SIG-M5 treated with dmso at 0.1 percent for 504 hours (cell line): Measurements from ENCODE around the gene CCDC146.
"Not testable (repeated sequence)": the region's sequence is repeated elsewhere in the genome, so short reads cannot be mapped to it uniquely, and the experiment has no call there.

Source experiments
- DNase-seq: peaks from one replicate; lab custom pipeline; 2025; ENCODE audit not compliant: unreplicated experiment; lab: John Stamatoyannopoulos, UW

The CCDC146 gene

DNA sequence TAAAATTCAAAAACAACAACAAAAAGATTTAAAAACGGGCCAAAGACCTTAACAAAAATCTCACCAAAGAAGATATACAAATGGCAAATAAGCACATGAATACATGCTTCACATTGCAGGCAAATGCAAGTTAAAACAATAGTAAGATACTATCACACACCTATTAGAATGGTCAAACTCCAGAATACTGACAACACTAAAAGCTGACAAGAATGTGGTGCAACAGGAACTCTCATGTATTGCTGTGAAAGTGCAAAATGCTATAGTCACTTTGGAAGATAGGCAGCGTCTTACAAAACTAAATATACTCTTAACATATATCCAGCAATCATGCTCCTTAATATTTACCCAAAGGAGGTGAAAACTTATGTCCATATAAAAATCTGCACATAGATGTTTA, 16.3 kb downstream of the CCDC146 start:
- DNase-seq: not testable (repeated sequence)

DNA sequence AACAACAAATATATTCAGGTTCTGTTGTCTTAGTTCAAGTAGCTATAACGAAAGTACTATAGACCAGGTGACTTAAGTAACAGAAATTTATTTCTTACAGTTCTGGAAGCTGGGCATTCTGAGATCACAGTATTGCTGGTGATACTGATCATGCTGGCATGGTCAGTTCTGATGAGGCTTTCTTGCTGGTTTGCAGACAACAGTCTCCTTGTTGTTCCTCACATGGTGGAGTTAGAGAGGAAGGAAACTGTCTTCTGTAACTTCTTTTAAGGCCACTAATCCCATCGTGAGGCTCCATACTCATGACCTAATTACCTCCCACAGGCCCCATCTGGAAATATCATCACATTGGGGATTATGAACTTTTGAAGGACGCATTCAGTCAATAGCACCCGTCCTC, 17.9 kb downstream of the CCDC146 start:
- not testable (repeated sequence) for DNase-seq

DNA sequence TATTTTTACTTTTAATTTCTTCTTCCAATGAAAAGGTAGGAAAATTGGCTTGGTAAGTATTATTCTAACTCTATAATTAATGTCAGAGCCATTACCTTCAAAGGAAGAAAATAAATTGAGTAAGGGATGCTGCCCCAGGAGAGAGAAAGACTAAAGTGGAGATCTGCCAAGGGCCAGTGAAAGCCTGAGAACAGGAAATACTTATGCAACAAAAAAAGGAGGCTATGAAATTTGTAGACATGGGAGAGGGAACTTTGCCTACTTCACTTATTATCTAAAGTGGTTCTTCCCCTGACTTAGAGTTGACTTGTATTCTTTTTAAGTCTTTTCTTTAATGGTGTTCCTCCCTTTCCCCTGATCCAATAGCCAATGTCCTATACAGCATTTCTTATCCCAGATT, 29.8 kb downstream of the CCDC146 start:
- DNase-seq: peak; percentile 11

DNA sequence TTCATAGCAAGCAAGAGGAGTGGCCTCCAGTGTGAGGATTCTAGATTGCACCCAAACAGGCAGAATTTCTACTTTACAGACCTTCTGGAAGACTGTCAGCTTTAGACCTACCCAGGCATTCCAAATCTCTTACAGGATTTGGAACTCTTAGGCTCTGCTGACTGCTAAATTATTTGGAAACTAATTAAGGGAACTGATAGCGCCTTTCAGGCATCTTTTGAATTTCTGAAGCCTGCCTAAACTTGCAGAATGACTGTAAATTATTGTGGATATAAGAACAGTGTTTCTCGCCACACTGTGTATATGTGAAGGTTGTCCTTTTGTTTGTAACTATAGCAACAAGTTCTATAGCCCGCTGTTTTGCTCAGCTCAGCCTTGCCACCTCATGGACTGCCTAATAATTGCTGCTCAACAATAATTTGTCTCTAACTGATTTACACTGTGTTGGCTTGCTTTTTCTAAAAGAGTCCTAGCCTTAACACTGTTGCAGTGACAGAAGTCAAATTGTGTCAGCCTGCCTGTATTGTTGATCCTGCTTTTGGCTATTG, 32.6 kb downstream of the CCDC146 start:
- not testable (repeated sequence) for DNase-seq

DNA sequence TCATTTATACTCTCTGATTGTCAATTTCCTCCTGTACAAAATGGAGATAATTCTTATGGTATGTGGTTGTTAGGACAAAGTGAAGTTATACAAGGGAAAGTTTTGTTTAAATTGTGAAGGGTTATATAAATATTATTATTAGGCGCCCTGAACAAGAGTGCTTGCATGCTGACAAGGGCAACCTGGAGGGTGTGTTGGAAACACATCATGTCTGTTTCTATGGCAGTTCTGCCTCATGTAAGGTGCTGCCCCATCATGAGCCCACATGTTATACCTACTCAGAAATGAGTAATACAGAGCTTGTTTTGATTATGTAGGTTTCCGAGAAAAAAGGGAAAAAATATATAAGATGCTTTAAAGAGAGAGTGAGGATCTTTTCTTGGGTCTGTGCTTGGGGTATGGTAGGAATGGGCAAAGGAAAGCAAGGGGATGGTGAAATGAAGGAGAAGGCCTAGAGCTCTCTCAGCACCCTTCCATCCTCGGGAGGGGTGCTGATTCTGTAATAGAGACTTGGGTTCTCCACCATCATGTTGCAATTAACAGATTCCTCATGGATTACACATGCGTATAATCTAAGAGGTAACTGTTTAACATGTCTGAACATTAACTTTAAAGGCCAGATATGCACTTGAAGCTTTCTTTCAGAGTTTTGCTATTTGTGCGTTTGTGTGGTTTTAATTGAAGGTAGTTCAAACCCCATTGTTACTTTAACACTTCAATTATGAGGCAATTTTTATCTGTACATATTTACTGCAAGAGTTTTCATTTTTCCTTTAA, 33.4 kb downstream of the CCDC146 start:
- DNase-seq: not testable (repeated sequence)

DNA sequence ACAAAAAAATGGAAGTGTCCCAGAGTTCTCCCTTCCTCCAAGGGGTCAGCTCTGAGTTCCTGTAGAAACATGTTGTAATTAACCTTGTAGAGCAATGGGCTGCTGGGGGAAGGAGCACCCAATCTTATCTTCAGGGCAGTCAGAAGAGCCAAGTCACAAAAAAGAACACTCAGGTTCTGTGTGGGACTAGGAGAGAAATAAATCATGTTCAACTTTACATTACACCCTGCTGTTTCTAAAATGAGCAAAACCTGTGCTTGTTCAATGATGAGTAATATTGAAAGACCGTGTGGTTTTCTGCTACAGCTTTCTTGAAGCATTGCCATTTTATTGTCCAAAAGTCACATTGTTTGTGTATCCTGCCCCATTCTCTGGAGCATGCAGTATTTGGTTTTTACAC, 34.6 kb downstream of the CCDC146 start:
- not testable (repeated sequence) for DNase-seq

DNA sequence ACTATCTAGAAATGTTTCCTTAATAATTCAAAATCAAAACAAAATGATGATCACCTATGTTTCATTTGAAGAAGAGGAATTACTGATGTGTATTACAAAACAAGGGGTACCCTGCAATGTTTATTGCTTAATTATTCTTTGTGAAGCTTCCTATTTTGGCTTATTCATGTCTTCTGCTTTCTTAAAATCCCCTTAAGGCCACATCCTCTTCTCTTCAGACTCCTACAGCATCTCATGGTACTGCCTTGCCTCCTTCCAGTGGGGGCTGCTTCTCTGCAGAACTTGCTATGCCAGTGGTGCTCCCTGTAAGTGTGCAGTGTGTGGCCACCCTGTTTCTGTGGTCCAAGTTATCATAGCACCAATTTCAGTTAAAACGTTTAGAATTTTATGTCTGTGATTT, 35.0 kb downstream of the CCDC146 start:
- DNase-seq: peak; percentile 92

DNA sequence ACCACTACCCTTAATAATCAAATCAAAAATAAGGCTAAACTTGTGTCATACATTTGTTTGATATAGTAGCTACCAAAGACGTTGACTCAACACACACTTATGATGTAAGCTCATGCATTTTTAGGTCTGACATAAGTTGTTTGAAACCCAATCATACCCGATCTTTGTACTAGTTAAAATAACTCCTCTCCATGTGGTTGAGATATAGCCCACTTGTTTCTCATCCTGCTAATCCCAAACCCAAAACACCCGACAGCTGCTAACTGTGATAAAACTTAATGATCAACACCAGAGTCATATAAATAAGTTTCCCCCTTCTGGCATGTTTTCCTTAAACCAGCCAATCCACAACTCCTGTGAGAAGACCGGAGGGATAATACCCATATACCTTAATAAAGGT, 48.7 kb downstream of the CCDC146 start:
- DNase-seq: not testable (repeated sequence)

DNA sequence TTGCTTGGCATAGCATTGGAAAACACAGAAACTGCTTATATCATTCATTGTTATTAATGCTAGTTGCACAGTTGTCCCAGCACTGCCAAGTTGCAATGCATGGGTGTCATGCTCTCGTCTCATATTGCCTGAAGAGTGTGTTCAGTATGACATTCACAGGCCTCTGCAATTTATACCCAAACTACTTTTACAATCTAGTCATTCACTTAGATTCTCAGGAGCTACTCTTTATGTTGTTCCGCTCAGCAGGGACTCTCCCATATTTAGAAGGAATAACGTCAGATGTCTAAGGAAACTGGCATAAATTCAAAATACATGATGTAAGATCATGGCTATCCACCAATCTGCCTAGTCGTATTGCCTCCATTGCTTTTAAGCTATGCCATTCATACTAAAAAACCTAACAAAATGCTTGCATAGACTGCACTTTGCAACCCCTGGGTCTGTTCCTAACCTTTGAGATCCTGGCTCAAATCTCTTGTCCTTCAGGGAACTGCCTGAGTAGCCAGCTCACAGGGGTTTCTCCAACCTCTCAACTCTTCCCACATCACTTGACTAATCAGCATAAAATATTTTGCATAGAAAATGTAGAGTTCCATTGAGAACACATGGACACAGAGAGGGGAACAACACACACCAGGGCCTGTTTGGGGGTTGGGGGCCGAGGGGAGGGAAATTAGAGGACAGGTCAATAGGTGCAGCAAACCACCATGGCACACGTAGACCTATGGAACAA, 50.2 kb downstream of the CCDC146 start:
- DNase-seq: not testable (repeated sequence)

DNA sequence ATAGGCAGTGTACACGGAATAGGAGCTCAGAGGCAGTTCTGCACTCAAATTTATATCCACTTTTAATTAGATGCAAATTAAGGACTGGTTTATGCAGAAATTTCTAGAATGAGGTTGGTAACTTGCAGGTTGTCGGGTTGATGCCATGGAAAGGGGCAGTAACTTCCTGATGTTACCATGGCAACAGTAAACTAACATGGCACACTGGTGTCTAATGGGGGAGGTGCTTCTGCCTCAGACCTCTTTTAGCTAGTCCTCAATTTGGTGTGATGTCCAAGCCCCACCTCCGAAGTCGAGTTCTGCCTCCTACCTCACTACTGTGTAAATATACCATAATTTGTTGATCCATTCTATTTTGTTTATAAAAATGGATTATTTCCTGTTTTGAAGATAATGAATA, 52.0 kb downstream of the CCDC146 start:
- not testable (repeated sequence) for DNase-seq

DNA sequence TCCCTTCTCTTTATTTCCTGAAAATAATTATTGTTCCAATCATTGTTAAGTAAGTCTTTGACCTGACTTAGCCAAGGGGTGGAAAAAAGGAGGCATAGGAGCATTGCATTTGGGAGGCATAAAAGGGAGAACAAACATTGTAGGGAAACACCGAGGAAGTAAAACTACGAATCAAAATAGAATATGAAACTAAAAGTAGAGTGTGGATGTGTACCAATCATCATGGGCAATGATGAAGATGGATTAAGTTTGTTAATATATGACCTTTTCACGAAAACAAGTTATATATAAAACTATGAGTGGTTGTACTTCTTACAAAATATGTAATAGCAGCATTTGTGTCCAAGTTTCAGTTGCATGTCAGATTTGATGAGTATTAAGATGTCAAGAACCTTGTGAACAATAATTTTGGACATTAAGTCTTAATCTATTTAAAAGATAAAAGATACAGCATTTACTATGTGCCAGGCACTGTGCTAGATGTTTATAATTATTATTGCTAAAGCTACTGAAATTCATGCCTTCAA, 52.9 kb downstream of the CCDC146 start:
- not testable (repeated sequence) for DNase-seq

DNA sequence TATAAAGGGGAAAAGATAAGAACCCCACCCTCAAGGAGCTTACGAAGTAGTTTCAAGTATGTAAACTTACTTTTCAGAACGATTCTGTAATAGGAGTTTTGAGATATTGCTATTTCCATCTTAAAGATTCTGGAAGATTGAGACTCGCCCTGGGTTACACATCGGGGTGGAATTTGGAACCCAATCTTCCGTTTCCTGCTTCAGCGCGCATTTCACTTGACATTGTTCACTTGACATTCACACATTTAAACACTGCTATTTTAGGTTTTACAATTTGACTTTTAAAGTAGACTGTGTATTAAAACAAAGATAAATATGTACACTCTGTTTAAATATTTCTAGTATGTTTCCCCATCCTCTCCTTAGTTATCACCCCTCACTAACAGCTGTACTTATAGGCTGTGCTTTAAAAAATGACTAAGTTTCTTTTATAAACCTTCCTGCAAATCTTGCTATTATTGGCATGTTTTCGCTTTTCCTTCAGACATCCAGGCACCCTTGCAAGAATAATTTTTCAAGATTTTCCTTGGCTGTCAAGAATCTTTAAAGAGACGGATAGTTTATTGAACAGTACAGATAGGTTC, 55.0 kb downstream of the CCDC146 start:
- DNase-seq: not testable (repeated sequence)

DNA sequence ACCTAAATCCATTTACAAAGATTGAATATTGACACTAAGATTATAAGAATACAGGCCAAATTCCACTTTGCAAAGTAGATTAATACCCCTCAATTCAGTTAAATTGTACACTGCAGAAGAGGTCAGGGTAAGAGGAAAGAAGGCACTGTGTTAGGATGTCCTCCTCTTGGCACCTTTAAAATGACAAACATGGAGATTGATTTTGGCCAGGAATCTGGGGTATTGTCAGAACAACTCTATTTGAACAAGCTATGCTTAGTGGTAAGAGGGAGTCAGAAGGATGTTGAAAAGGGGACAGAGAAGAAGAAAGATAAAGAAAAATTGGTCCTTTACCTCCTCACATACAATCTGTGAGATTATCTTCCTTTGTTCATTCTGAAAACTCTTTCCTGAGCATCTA, 55.6 kb downstream of the CCDC146 start:
- not testable (repeated sequence) for DNase-seq

DNA sequence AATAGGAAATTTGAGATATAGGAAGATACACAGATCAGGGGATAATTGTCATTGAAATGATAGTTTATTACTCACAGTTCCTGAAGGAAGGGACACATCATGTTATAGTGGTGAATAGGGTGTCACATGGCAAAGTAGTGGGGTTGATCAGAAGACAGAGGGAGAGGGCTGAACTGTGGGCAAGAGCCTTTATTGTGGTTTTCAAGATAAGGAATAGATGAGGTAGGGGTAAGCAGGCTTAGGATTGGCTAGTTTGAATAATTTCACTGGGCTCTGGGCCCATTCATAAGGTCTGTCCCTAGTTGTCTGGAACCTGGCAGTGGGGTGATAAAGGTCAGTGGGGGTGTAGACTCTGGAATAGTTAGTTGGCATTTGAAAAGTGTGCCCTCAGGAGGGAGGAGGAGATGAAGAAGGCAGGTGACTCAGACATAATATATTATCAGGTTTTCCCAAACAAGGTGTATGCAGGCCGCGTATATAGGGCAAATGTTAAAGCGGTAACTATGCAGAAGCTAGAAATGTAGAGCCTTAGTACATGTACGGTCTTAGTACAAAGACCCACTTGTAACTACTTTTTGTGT, 58.7 kb downstream of the CCDC146 start:
- DNase-seq: no peak

DNA sequence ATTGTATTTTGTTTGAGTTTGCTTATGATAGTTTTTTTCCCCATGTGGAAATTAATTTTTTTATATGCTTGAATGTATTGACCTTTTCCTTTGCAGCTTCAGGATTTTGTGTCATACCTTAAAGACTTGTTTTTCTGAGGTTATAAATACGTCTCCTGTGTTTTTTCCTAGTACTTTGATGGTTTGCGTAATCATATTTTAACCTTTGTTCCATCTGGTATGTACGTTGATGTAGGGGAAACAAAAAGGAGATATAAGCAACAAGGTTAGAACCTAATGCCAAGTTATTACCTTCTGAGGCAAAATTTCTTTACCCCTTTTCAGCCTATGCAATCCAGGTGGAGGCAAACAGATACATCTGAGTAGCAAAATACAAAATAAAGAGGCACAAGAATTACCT, 59.3 kb downstream of the CCDC146 start:
- DNase-seq: no peak

DNA sequence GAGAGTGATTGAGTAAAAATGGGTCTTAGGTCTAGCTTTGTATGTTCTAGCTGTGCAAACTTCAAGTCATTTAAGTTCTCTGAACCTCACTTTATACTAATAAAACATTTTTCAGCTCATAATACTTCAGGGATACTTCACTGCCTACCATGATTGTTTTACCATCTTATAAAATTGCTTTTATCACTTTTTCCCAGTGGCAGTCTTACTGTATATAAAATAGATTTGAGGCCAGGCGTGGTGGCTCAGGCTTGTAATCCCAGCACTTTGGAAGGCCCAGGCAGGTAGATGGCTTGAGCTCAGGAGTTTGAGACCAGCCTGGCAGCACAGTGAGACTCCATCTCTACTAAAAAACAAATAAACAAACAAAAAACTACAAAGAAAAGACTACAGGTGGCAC, 59.8 kb downstream of the CCDC146 start:
- no peak for DNase-seq

DNA sequence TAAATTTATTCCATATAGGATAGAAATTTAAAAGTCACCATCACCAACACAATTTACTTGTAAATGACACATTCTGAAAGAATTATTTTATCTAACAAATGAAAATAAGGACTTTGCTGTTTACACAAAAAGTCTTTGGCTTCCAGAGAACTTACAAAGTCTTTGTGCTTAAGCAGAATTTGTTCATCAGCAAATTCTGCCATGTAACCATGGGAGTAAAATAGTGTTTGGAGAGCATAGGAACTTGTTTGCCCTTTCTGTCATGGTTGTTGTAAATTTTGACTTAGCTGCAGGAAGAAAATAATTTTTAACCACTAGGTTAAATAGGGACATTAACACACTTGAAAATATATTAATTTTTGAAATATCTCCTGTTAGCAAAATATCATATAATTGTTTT, 62.0 kb downstream of the CCDC146 start:
- DNase-seq: no peak

DNA sequence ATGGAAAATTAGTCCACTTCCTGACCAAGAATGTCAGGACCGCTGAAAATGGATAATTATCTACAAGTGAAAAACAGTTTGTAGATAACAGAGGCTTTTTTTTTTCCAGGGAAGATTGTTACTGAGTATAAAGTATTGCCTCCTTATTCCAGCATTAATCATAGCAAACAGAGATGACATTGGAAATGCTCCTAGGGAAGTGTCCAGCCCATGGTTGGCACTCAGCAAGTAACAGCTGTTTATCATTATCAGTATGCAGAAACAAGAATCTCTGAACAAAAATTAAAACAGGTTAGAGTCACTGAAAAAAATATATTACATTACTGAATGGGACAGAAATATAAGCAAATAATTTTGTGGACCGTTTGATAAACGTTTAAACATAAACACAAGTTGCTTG, 62.6 kb downstream of the CCDC146 start:
- DNase-seq: no peak

DNA sequence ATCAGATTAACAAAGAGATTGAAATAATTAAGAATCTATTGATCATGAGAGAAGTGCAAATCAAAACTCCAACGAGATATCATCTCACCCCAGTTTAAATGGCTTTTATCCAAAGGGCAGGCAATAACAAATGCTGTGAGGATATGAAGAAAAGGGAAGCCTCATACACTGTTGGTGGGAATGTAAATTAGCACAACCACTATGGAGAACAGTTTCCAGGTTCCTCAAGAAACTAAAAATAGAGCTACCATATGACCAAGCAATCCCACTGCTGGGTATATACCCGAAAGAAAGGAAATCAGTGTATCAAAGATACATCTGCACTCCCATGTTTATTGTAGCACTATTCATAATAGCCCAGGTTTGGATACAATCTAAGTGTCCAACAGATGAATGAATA, 63.5 kb downstream of the CCDC146 start:
- DNase-seq: no peak

DNA sequence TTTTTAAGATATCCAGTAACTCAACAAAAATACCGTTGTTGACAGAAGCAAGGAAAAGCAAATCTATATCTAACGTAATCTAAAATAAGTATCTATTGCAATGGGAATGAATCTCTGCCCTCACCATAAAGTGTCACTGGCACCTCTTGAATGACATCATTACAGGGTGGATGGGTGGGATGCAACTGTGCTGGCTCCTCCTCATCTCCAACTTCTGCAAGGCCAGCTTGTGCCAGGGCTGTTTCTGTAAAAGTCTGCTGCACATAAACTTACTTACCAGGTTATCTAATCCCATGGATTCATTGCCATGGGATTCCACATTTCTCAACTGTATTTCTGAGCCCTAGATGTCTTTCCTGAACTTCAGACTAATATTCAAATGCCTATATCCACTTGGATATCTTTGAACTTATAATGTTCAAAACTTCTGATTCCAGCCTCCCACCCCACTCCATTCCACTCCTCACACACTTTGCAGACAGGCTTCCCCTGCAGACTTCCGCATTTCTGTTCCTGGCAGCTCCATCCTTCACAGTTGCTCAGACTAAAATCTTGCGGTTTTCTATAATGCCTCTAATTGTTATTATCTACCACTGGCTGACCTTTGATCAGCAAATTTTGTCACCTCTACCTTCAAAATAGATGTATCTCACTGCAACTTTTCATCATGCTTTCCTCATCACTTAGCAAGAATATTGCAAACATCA, 66.5 kb downstream of the CCDC146 start:
- peak; percentile 88 for DNase-seq

DNA sequence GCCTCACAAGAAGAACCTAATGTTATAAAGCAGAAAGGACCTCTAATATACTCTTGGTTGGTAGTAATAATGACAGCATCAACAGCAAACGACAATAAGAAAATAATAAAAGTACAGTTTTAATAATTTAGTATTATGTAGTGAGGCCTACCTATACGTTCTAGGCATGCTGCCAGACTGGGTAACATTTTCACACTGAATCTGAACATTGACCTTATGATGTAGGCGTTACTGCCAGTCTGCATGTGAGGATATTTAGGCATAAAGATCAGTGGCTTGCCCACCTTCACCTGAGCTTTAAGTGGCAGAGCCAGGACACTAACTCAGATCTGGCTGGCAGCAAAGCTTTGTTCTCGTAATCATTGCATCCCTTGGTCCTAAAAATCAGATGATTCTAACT, 74.7 kb downstream of the CCDC146 start:
- DNase-seq: no peak
